Measurements from ENCODE around the gene PRPF18.

PRPF18 gene

GRCh38 chr10:13661256-13661655 lies 74.5 kb downstream of the PRPF18 start:
- no peak for TF ChIP-seq CTCF (conservative IDR thresholded peaks at IDR 0.05; ENCODE audit: low read depth, low read length)
- DNase-seq (ENCODE audit: low read depth): no peak
- H3K4me3 ChIP-seq (ENCODE audit: low read depth, low read length): no peak overlapping the region

GRCh38 chr10:13665516-13666262 lies 78.9 kb downstream of the PRPF18 start:
- no peak for TF ChIP-seq CTCF (conservative IDR thresholded peaks at IDR 0.05; ENCODE audit: low read depth, low read length)
- DNase-seq (ENCODE audit: low read depth): no peak
- H3K4me3 ChIP-seq (ENCODE audit: low read depth, low read length): no peak overlapping the region

GRCh38 chr10:13668126-13668525 lies 81.4 kb downstream of the PRPF18 start:
- no peak for DNase-seq (ENCODE audit: low read depth)
- H3K4me3 ChIP-seq (ENCODE audit: low read depth, low read length): no peak overlapping the region
- no peak for TF ChIP-seq CTCF (conservative IDR thresholded peaks at IDR 0.05; ENCODE audit: low read depth, low read length)

GRCh38 chr10:13669182-13669855 lies 82.6 kb downstream of the PRPF18 start:
- no peak for TF ChIP-seq CTCF (conservative IDR thresholded peaks at IDR 0.05; ENCODE audit: low read depth, low read length)
- DNase-seq (ENCODE audit: low read depth): no peak
- no peak overlapping the region for H3K4me3 ChIP-seq (ENCODE audit: low read depth, low read length)

- no peak for TF ChIP-seq CTCF (conservative IDR thresholded peaks at IDR 0.05; ENCODE audit: low read depth, low read length)
- no peak for DNase-seq (ENCODE audit: low read depth)
- H3K4me3 ChIP-seq (ENCODE audit: low read depth, low read length): no peak overlapping the region
Measured at GRCh38 chr10:13669901-13670300, 83.1 kb downstream of the PRPF18 start.

GRCh38 chr10:13670311-13670710 lies 83.5 kb downstream of the PRPF18 start:
- DNase-seq (ENCODE audit: low read depth): no peak
- TF ChIP-seq CTCF (conservative IDR thresholded peaks at IDR 0.05; ENCODE audit: low read depth, low read length): no peak
- H3K4me3 ChIP-seq (ENCODE audit: low read depth, low read length): no peak overlapping the region

- no peak for DNase-seq (ENCODE audit: low read depth)
- no peak for TF ChIP-seq CTCF (conservative IDR thresholded peaks at IDR 0.05; ENCODE audit: low read depth, low read length)
- H3K4me3 ChIP-seq (ENCODE audit: low read depth, low read length): no peak overlapping the region
Measured at GRCh38 chr10:13671904-13672303, 85.1 kb downstream of the PRPF18 start.
